HL-60/S4 (cell line): ENCODE measurements around the gene RAPGEF5.

Experiments
- in situ Hi-C: fragments of 300-500 bp; cut with MboI; formaldehyde crosslinking; loops from 2 replicates; pipeline ENCODE4 v1.14.3; 2022; ENCODE audit warnings: low sequenced_read_pairs

The RAPGEF5 gene

DNA sequence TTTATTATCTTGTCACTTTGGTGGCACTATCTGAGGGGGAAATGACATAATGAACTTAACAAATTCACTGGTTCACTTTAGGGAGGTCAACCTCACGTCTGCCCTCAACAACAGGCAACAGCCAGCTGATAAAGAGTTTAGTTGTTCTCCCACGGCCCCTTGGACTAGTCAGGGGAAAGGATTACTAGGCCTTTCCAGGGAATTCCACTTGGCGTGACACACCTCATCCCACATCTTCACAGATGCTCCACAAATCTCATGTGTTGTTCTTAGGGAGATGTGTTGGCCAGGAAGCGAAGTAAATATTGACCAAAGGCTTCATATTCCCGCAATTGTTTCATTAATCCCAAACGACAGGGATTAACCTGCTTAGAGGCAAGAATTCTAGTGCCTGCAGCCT is 227.8 kb downstream of the RAPGEF5 start:
- in situ Hi-C loops = no loop called here

GRCh38 chr7:22128528-22128920 is 228.4 kb downstream of the RAPGEF5 start:
- in situ Hi-C loops = no loop called here

- in situ Hi-C loops = no loop called here
Observed at GRCh38 chr7:22127835-22128527, 229.0 kb downstream of the RAPGEF5 start.

DNA sequence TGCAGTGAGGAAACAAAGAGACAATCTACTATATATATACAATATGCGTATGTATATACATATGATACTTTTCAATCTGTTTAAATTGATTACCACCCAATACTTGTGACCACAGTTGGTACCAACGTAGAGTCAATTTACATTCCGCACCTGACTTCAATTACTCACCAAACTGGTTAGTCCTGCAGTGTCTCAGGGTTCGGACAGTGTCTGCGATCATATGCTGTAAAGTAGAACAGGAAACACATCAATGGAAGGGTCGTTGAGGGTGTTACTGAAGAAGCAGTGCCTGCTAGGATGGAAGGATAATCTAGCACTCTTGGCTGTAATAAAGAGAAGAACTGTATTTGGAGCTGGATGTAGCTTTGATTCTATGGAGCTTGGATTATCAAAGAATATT is 231.5 kb downstream of the RAPGEF5 start:
- in situ Hi-C loops = no loop called here

DNA sequence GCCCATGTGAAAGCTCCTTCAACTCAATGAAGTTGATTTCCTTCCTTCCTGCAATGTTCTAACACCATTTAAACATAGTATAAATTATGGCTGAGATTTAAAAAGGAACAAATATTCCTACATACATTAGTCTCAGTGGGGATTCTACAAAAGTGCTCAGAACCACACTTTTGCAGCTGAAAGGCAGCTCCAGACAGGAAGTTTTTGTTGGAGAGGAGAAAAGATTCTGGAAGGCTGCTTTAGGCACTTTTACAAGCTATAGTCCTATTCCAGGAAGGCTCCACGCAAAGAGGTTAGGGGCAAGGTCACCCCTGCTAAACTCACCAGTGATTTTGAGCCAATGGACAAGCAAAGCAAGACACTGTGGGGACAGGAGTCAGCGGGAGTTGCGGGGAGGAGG is 232.0 kb downstream of the RAPGEF5 start:
- in situ Hi-C loops = no loop called here

GRCh38 chr7:22123139-22123538 is 233.8 kb downstream of the RAPGEF5 start:
- in situ Hi-C loops = no loop called here

- in situ Hi-C loops = no loop called here
Observed at GRCh38 chr7:22121702-22122474, 235.1 kb downstream of the RAPGEF5 start.

DNA sequence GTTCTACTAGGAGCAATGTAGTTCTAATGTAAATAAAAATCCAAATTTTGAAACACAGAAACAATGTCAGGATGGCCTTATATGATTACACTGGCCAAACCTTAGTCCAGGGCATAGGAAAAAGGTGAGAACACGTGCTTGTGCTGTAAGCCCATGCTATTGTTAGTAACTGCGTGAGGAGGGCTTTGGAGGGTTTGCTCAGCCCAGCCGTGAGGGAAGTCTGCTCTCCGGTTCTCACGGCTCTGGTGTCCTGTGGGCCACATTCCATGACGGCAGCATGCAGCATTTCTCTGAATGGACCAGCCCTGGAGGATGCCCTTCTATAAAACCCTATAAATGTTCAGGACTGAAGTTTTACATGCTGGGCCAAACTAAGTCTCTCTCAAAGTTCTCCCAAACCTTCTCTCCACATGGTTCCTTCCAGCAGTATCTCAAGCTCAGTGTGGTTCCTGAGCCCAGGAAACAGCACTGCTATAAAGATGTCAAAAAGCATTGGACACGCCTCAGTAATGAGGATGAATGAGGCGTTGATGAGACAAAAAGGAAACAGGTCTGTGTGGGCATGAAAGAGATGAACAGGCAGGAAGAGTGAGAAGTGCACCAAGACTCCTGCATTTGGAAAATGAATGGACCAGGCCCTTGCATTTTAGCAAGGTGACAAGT is 236.4 kb downstream of the RAPGEF5 start:
- in situ Hi-C loops = no loop called here

GRCh38 chr7:22117222-22117621 is 239.7 kb downstream of the RAPGEF5 start:
- in situ Hi-C loops = no loop called here

GRCh38 chr7:22116451-22117030 is 240.4 kb downstream of the RAPGEF5 start:
- in situ Hi-C loops = no loop called here

- in situ Hi-C loops = no loop called here
Observed at GRCh38 chr7:22115689-22116088, 241.3 kb downstream of the RAPGEF5 start.

- in situ Hi-C loops = no loop called here
Observed at GRCh38 chr7:22114440-22114981, 242.4 kb downstream of the RAPGEF5 start.

GRCh38 chr7:22113041-22113440 is 243.9 kb downstream of the RAPGEF5 start:
- in situ Hi-C loops = no loop called here

DNA sequence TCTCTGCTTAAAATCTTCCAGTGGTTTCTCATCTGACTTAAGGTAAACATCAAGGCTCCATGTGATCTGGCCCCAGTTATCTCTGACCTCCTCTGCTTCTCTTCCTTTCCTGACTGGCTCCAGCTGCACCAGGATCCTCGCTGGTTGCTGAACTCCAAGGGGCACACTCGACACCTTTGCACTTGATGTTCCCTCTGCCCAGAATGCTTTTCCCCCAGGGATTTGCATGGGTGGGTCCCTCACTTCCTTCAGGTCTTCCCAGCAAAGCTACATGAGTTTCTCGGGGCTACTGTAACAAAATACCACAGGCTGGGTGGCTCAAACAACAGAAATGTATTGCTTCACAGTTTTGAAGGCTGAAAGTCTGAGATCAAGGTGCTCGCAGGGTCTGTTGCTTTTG is 245.3 kb downstream of the RAPGEF5 start:
- in situ Hi-C loops = no loop called here

GRCh38 chr7:22110881-22111280 is 246.1 kb downstream of the RAPGEF5 start:
- in situ Hi-C loops = no loop called here

- in situ Hi-C loops = no loop called here
Observed at GRCh38 chr7:22110227-22110839, 246.6 kb downstream of the RAPGEF5 start.

DNA sequence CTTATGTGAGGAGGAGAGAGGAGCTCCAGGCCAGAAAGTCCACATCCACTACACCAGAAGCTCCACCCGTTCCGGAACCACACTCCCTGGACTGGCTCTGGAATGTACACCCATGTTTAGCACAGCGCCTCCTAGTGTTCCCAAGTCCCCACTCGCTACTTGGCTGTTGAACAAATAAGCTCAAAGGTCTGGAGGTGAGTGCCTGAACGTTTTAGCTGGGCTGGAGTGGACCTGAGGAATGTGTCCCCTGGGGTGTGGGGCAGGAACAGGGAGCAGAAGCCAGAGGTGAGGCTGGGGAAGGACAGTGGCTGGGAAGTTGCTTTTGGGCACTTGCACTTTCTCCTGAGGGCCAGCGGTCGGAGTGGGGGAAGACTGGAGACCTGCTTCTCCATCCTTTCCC is 247.2 kb downstream of the RAPGEF5 start:
- in situ Hi-C loops = loop anchor here (10.0 kb wide), 1 partner anchor 375 kb away; no protein-coding TSS in a partner anchor

DNA sequence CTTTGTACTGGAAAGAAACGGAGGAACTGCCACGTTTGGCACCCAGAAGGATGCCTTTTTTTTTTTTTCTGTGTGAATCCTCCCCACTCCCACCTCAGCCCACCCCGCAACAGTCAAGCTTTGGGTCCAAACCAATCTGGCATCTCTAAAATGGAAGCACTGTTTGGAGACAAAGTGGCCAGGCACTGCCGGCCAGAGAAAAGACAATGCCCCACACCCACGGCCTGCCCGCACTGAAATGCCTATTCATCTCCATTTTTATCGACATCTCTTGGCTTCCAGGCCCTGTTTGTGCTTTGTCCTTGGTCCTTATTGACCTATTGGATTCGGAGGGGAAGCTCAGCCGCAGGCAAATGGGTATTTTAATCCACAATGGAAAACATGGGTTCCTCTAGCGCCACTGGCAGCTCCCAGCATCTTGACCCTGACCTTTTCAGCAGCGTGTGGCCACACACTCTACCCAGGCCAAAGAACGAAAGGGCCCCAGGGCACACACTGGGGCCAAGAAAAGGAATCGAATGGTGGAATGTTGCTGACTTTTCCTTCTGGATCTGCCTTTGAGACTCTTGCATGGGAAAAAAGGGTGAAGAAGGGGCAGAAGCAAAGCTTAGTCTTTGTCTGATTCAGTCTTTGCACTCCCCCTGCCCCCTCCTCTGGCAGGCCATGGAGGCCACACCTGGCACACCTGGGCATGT is 248.7 kb downstream of the RAPGEF5 start:
- in situ Hi-C loops = loop anchor here (10.0 kb wide), 1 partner anchor 377 kb away; no protein-coding TSS in a partner anchor

DNA sequence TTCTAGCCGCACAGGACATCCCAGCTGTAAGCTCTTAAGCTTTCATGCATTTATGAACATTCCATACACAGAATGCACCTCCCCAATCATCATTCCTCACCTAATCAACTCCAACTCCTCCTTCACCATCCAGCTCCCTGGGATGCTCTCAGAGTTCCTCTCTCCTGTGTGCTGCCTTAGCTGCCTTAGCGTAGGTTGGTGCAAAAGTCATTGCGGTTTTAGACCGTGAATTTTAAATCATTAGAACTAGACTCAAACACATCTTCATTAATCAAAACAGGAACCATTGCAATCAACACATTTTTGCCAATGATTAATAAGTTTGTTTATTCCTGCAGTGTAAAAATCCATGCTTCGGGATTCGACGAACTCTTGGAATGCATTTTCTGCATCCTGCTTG is 251.4 kb downstream of the RAPGEF5 start:
- in situ Hi-C loops = loop anchor here (10.0 kb wide), 1 partner anchor 379 kb away; no protein-coding TSS in a partner anchor
